NCI-H2081 treated with DMSO at 0.1 percent for 48 hours (cell line): Measurements from ENCODE around the gene USP34.
"Not testable (repeated sequence)": the region's sequence is repeated elsewhere in the genome, so short reads cannot be mapped to it uniquely, and the experiment has no call there.

Experiments
- DNase-seq: peaks from one replicate; lab custom pipeline; 2025; lab: John Stamatoyannopoulos, UW

The USP34 gene

GRCh38 chr2:61463769-61464475, 7.0 kb downstream of the USP34 start:
- DNase-seq: no peak

GRCh38 chr2:61461404-61461803, 9.5 kb downstream of the USP34 start:
- DNase-seq: no peak

- no peak for DNase-seq
Measured at GRCh38 chr2:61460163-61460562, 10.7 kb downstream of the USP34 start.

GRCh38 chr2:61456746-61457420, 14.0 kb downstream of the USP34 start:
- no peak for DNase-seq

- no peak for DNase-seq
Measured at GRCh38 chr2:61456070-61456745, 14.7 kb downstream of the USP34 start.

GRCh38 chr2:61454972-61455371, 15.9 kb downstream of the USP34 start:
- DNase-seq: not testable (repeated sequence)

- DNase-seq: no peak
Measured at GRCh38 chr2:61454383-61454782, 16.5 kb downstream of the USP34 start.

GRCh38 chr2:61452392-61452791, 18.5 kb downstream of the USP34 start:
- DNase-seq: no peak

GRCh38 chr2:61451178-61451577, 19.7 kb downstream of the USP34 start:
- no peak for DNase-seq

- no peak for DNase-seq
Measured at GRCh38 chr2:61450144-61450543, 20.7 kb downstream of the USP34 start.

GRCh38 chr2:61448229-61448628, 22.7 kb downstream of the USP34 start:
- no peak for DNase-seq

- not testable (repeated sequence) for DNase-seq
Measured at GRCh38 chr2:61446971-61447370, 23.9 kb downstream of the USP34 start.

- no peak for DNase-seq
Measured at GRCh38 chr2:61443342-61444041, 27.4 kb downstream of the USP34 start.

- DNase-seq: no peak
Measured at GRCh38 chr2:61439241-61440002, 31.5 kb downstream of the USP34 start.

- DNase-seq: no peak
Measured at GRCh38 chr2:61438670-61439069, 32.2 kb downstream of the USP34 start.

GRCh38 chr2:61437170-61437569, 33.7 kb downstream of the USP34 start:
- no peak for DNase-seq

GRCh38 chr2:61436092-61436491, 34.8 kb downstream of the USP34 start:
- no peak for DNase-seq

- no peak for DNase-seq
Measured at GRCh38 chr2:61435291-61435690, 35.6 kb downstream of the USP34 start.

GRCh38 chr2:61434314-61434713, 36.6 kb downstream of the USP34 start:
- no peak for DNase-seq

GRCh38 chr2:61433606-61434005, 37.3 kb downstream of the USP34 start:
- DNase-seq: no peak

- no peak for DNase-seq
Measured at GRCh38 chr2:61432990-61433389, 37.9 kb downstream of the USP34 start.

GRCh38 chr2:61431345-61431744, 39.5 kb downstream of the USP34 start:
- DNase-seq: no peak
